Measurements from ENCODE around the gene AFAP1.

DNA sequence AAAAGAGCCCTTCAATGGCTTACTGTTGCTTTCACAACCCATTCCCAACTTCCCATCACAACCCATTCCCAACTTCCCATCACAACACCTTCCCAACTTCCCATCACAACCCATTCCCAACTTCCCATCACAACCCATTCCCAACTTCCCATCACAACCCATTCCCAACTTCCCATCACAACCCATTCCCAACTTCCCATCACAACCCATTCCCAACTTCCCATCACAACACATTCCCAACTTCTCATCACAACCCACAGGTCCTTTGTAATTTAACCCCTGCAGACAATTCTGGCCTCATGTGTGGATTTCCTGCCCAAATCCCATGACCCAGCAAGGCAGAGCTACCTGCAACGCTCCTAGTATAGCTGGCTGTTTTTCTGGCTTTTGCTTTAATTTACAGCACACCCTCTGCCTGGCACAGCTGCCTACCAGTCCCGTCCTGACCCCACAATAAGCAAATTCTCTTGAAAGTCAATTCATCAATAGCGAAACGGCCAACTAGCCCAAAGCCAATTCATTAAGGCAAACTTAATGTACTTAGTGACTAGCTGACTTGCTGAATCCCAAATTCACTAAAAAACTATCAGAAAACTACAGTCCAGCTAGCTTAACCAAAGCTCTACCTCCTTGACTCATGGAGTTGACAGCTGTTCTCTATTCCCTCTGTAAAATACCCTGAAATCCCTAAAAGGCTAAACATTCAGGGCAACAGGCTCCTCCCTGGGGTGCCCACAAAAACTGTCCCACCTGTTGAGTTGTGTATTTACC lies 75.6 kb downstream of the AFAP1 start:
- no peak for TF ChIP-seq CTCF (conservative IDR thresholded peaks at IDR 0.05; ENCODE audit: low read length)
- no peak for TF ChIP-seq EZH2phosphoT487 (IDR thresholded peaks at IDR 0.05; ENCODE audit: borderline replicate concordance, low read depth, low read length)
